Stimulated activated CD8-positive, alpha-beta memory T cell treated with anti-CD3 and anti-CD28 coated beads, Interleukin-7, amount 100 ng/mL, for 24 hours (primary cell): Measurements from ENCODE around the gene DENND2C.
A peak's percentile ranks its signal among the peaks of the same experiment; 100 is the strongest.
"Not testable (repeated sequence)": the region's sequence is repeated elsewhere in the genome, so short reads cannot be mapped to it uniquely, and the experiment has no call there.

Source experiments
- DNase-seq: peaks from one replicate; pipeline ENCODE4 v3.0.0-alpha.2; 2020; ENCODE audit warnings: low read depth

The DENND2C gene

DNA sequence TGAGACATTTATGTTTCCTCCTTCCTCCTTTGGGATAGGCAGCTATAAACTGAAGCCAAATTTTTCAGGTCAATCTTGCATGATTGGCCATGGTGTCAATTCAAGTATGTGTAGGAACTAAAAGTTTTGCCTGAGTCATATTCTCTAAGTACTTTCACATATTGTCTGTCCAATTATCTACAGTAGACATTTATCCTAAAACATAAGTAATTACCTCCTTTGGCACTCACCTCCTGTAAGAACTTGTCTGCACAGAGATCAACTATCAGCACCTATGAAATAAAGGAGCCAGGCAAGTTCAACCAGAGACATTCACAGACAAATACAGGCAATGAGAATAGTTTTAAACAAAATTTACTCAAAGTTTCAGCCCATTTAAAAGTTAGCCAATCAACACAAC, 74.2 kb downstream of the DENND2C start:
- DNase-seq = no peak

DNA sequence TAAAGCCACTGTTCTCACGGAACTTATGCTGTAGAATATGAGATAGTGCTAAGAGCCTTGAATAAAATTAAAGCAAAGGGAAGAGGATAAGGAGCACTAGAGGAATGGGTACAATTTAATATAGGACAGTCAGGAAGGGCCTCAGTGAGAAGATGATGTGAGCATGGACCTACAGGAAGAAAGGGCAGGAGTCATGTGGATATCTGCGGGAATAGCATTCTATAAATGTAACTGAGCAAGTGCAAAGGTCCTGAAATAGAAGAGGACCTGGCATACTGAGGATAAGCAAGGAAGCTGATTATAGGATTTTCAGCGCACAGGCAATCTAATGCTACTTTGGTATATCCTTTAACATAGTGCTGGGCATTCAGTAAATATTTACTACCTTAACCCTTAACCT, 75.8 kb downstream of the DENND2C start:
- DNase-seq = no peak

DNA sequence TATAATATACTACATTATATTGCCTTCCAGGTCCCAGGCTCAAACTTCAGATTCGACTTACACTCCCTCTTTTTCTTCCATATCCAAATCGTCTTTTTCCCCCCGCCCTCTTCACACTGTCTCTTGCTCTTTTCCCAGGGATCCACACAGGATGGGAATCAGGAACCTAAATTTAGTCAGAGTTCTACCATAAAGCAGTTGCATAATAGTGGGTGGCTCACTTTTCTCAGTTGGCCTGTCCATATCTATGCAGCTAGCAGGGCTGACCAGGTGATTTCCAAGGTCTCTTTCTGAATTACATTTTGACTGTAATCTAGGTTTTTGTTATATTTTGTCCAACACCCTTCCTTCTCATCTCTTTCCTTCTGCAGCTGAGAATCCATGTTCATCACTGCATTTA, 80.7 kb downstream of the DENND2C start:
- DNase-seq = no peak

DNA sequence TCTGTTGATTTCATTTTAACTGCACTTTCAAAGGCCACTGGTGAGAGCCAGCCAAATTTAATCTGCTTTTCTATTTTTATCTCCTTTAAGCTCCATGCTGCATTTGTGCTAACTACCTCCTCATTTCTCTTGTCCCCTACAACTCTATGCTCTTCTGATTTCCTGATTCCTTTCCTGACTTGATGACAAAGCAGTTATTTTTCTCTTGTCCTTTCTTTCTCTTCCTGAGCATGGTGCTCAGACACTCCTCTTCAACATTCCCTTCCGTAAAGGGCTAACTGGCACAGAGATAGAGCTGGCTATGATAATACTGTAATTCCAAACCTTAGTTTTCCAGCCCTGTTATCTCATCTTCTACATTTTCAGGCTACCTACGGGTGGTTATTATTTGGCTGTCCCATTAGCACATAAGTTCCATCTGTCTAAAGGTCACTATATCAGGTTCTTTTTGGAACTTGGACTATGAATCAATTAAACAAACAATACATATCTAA, 81.6 kb downstream of the DENND2C start:
- DNase-seq = no peak

DNA sequence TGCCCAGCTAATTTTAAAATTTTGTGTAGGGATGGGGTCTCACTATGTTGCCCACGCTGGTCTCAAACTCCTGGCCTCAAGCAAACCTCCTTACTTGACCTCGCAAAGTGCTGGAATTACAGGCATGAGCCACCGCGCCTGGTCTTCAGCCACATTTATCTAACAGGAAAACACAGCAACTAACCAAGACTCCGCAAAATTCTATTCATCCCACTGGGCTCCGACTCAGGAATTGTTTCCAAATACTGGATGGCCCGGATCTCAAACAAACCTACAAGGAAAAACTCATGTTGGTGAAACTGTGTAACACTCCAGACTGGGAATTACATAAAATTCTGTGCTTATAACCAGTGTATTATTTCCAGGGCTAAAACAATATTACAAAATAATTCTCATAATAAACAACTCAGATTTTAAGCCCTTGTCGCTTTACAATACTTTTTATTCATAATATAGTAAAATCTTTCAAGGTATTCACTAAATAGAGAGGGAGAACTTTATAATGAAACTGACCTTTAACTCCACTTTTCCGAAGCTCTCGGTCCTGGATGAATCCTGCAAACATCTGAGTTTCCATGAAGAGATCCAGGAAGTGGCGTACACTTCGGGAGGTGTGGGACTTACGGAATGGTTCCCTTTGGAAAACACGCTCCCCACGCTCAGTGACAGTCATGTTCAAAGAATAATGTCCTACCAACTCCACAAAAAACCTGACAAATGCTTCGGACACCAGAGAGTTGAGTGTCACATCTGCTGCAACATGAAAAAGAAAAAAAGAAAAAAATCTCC, 82.5 kb downstream of the DENND2C start:
- DNase-seq = no peak

DNA sequence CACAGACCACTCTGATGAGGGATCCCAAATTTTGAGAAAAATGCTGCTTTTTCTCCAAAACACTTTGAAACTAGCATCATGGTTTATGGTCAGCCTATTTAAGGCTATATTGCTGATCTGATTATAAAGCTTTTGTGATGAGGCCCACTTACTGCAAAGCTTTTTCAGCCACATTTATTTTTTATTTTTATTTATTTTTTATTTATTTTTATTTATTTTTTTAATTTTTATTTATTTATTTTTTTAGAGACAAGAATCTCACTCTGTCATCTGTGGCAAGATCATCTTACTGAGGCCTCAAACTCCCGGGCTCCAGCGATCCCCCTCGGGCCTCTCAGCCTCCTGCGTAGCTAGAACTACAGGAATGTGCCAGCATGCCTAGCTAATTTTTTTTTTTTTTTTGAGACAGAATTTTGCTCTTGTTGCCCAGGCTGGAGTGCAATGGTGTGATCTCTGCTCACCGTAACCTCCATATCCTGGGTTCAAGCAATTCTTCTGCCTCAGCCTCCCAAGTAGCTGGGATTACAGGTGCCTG, 83.3 kb downstream of the DENND2C start:
- DNase-seq = no peak

DNA sequence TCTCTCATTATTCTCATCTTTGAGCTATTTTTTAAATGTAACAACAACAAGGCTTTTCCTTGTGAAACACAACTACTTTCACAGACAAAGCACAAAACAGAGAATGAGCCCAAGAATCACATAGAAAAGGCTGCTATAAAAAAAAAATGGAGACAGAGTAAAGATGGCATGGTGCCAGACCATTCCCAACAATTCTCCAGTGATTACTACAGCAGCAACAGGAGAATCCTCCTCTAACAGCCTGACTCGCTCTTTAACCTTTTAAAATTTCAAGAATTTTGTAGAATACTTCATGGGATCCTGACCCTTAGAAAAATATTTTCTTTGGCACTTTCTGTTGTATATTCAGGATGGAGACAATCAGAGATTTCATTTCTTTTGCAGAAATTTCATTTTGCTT, 84.6 kb downstream of the DENND2C start:
- DNase-seq = no peak

DNA sequence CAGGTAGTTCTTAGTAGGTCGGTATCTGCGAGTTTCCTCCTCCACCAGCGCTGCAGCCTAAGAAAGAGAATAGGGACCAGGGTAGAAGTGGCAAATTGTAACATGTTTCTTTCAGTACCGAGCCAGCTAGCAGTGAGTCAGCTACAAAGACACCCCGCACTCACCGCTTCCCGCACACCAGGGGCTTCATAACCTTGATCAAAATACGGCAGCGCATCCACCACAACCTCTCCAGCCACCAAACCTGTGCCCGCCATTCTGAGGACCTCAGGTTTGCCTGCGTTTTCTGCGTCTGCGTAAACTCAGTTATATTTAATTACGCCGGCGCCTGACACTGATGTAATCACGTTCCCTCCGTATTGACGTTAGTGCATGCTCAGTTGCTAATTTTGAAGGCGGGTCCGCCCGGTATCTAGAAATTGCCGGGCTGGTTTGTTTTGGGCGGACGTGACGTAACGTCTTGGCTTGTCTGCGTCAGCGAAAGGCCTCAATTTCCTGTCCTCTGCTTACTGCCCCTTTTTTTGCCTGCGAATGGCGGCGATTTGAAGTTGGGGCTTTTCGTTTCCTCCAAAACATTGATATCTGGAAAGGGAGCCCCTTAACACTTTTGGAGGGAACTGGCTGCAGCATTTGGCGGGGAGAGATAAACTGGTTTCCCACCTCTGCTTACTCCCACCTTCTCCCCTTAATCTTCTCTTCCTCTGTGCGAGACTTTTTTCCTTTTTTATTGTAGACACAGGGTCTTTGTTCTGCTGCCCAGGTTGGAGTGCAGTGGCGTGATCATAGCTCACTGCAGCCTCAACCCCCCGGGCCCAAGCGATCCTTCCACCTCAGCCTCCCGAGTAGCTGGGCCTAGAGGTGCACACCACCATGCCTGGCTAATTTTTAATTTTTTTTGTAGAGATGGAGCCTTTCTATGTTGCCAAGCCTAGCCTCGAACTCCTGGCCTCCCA, 88.2 kb downstream of the DENND2C start, which contains the start of gene BCAS2:
Gene BCAS2 (minus strand): TSS at position 281 of the 953 bp plus-strand sequence. CDS start 24 bp downstream, at position 257.
- DNase-seq = peak; percentile 85

DNA sequence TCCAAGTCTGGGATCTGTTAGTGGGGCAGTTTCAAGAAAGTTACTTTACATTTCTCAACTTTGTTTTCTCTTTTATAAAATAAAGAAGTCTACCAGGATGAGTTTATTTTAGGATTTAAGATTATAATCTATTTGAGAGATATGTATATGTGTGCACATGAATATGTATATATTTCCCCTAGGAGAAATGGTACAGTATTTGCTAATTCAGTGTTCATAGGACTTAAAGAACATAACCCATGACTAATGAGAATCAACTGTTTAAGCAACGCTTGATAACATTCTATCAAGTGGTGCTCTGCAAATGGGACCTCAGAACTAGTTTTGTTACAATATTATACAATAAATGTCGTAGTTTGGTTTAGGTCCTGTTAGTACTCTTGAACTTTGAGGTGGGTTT, 95.5 kb downstream of the DENND2C start:
- no peak for DNase-seq

DNA sequence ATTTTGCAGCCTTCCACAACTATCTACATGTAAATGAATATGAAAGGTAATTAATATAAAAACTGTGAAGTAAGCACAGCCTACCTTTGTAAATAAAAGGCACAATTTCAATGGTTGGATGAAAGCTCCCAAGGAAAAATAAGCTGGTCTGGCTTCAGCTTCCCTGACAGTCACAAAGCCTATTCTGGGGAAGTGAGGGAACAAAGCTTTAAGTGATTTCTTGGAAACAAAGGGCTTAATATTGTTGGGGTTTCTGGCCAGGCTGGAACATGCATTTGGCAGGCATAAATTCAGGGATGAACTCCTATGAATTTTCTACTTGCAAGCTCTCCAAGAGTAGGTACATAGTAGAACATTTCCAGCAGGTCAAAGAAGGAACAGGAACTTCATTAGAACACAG, 105.7 kb downstream of the DENND2C start:
- no peak for DNase-seq

DNA sequence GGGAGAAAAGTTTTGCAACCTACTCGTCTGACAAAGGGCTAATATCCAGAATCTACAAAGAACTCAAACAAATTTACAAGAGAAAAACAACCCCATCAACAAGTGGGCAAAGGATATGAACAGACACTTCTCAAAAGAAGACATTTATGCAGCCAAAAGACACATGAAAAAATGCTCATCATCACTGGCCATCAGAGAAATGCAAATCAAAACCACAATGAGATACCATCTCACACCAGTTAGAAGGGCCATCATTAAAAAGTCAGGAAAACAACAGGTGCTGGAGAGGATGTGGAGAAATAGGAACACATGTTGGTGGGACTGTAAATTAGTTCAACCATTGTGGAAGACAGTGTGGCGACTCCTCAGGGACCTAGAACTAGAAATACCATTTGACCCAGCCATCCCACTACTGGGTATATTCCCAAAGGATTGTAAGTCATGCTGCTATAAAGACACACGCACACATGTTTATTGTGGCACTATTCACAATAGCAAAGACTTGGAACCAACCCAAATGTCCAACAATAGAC, 106.8 kb downstream of the DENND2C start:
- not testable (repeated sequence) for DNase-seq

DNA sequence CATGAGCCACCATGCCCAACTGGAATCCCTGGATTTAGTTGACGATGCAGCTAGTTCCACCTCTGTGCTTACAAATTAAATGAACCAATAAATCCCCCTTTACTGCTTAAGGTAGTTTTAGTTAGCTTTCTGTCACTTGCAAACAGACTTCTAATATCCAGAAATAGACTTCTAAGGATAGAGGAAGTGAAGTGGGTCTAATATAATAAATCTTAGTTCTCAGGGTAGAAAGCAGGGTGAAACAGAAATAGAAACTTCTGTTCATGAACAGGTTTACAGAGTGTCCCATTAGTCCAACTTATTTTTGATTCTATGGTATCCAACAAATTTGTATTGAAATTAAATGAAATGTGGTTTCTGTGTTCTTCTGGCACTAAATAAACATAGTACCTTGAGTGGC, 108.5 kb downstream of the DENND2C start:
- DNase-seq = no peak

DNA sequence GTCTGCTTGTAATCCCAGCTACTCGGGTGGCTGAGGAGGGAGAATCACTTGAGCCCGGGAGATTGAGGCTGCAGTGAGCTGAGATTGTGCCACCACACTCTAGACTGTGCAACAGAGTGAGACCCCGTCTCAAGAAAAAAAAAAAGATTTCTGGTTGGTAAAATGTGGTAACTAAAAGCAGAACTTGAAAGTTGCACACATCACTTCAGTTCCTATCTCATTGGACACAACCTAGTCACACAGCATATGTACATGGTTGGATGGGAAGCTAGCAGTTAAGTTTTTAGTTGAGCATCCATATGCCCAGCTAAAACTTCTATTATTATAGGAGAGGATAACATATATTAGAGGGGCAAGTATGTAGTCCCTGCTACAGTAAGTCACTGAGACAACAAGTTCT, 110.5 kb downstream of the DENND2C start:
- DNase-seq = no peak

DNA sequence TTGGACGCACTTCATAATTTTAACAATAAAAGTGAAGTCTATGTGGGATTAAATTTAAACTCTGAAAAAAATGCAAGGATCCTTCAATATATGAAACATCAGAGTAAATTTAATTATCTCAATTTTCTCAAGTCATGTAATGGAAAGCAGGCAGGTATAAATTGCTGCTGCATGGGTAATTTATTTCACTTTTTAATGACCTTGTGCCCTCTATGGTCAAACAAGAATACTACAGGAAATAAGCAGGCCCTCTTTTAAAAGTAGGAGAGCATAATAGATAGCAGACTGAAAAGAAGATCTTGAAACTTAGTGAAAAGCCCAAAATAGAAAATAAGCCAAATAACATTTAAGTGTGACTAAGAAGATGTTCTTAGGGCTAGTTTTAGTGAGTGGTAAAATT, 111.3 kb downstream of the DENND2C start:
- no peak for DNase-seq

DNA sequence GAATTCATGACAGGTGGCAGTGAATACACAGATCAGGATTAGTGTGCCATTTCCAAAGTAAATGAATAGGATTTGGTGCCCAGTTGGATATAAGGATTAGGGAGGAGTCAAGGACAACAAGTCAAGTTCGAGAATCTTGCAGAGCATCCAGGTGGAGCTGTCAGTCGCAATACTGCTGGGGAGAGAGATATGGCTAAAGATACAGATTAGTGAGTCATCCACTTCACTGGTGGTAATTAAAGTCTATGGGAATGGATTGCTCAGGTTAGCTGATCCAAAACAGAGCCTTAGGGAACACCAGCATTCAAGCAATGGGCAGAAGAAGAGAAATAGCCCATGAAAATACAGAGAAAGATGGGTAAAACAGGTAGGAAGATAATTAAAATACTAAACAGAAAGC, 115.3 kb downstream of the DENND2C start:
- DNase-seq = no peak

DNA sequence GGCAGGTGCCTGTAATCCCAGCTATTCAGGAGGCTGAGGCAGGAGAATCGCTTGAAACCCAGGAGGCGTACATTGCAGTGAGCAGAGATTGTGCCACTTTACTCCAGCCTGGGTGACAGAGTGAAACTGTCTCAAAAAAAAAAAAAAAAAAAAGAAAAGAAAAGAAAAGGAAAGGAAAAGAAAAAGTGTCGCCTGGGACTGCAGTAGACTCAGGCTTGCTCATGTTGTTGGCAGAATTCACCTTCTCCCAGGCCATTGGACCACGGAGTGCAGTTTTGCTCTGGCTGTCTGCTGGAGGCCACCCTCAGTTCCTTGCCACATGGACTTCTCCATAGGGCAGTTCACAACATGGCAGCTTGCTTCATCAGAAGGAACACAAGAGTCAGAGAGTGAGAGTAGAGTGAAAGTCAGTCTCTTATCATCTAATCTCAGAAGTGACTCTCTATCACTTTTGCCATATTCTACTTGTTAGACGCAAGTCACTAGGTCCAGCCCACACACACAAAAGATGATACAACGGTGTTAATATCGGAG, 117.7 kb downstream of the DENND2C start:
- DNase-seq = no peak

DNA sequence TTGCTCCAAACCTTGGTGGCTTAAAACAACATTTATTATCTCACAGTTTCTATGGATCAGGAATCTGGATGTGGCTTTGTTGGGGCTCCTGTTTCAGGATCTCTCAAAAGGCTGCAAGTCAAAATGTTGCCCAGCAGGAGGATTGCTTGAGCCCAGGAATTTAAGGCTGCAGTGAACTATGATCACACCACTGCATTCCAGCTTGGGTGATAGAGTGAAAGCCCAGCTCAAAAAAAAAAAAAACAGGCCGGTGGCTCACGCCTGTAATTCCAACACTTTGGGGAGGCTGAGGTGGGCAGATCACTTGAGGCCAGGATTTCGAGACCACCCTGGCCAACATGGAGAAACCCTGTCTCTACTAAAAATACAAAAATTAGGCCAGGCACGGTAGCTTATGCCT, 118.4 kb downstream of the DENND2C start:
- no peak for DNase-seq

DNA sequence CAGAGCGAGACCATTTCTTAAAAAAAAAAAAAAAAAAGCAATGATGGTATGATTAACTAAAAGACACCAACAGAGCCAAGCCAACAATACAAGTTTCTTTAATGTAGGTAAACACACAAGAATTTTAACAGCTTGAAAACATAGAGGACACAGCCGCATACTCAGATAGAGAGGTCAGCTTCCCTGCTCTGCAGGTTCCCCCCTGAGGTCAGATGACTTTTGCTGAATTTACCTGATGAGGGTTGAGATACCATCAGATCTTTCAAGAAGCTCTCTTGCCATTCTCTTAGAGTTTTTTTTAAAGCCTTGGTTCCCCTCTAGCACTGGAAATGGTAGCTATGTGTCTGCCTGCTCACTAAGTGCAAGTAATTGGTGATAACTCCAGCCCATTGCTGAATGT, 119.5 kb downstream of the DENND2C start:
- DNase-seq = no peak

DNA sequence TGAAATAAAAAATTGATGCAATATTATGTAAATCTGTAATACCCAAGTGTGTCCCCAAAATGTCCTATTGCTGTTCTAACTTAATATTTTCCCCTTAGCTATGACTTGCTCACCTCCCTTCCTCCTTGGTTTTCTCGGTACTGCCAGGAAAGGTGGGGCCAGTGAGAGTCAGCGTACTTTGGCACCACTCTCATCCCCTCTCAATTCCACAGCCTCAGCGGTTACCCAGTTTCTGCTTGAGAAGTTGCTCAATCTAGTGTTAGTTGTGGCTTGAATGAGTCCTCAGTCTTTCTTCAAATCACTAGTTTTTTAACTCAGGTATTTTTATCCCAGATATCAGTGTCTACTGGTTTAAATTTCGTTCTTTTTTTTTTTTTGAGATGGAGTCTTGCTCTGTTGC, 120.7 kb downstream of the DENND2C start:
- no peak for DNase-seq

DNA sequence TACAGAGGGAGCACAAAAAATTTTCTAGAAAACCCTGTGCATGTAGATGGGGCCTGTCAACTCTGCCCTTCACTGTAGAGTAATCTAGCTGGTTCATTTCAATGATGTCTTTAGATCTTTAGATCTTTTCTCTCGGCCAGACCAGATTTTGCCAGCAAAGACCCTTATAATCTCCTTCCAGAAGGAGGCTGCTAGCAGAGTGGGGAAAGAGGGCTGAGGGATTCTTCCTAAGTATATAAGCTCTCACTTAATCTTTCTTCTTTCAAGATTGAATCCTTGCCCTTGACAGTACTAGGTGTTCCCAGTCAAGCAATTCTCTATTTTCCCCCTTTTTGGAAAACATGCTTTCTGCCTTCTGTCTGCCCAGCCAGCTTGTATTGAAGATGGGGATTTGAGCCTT, 122.8 kb downstream of the DENND2C start:
- no peak for DNase-seq

DNA sequence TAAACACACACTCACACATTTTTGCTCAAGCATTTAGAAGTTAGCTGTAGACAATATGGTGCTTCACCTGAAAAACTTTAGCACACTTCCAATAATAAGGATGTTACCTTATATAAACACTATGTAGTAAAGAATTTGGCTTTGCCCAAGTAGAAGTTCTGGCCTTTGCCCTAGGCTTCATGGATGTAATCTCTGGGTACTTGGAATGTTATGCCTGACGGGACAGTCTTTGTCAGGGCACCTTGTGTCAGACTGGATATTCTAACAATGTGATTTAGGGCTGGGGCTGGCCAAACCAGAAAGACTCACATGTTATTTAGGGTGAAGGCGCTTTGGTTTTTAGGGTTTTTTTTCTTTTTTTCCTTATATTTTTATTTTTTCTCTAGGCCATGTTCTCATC, 124.1 kb downstream of the DENND2C start:
- no peak for DNase-seq

DNA sequence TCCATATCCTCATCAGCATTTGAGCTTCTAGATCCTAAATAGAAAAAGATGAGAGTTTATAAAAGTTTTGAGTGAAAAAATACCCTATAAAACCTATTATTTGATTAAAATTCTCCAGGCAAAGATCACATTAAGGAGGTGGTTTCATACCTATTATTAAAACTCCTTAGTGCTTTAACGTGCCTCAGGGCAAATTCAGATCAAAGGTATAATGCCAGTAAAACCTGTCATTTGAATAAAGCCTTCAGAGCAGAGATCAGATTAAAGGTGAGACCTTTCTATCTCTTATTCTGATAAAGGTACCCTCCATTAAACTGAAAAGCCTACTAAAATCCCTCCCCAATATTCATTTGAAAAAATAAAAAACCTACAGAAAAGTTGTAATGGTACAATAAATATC, 124.5 kb downstream of the DENND2C start:
- DNase-seq = no peak
